Astrocyte (in vitro differentiated cells and primary cell): ENCODE data around the gene IMMP2L. TPM values are rescaled to one million over a fixed set of nuclear protein-coding genes. Genes with fewer than 3 reads are reported as not detected.

Experiments
- DNase-seq: peaks from one replicate; pipeline ENCODE4 v3.0.0-alpha.2; 2010; ENCODE audit warnings: low read depth
- FAIRE-seq: peaks from 2 replicates; lab custom pipeline; 2011; peaks lifted over from hg19 to GRCh38; lab: Jason Lieb, UNC
- H2AFZ ChIP-seq: 2 replicates; pipeline ENCODE4 v1.6.0; 2012; ENCODE audit warnings: low read depth, low read length, inconsistent platforms
- H3K27ac ChIP-seq: 2 replicates; pipeline ENCODE4 v1.5.1; 2011; ENCODE audit warnings: low read depth, low read length, inconsistent platforms
- H3K27me3 ChIP-seq: 2 replicates; pipeline ENCODE4 v1.6.0; 2011; ENCODE audit warnings: low read length, inconsistent platforms; ENCODE audit not compliant: insufficient read depth
- H3K36me3 ChIP-seq: 2 replicates; pipeline ENCODE4 v1.5.1; 2011; ENCODE audit warnings: low read length, inconsistent platforms; ENCODE audit not compliant: insufficient read depth
- H3K4me1 ChIP-seq: 2 replicates; pipeline ENCODE4 v1.5.1; 2011; ENCODE audit warnings: low read length, inconsistent platforms; ENCODE audit not compliant: insufficient read depth
- H3K4me2 ChIP-seq: 2 replicates; pipeline ENCODE4 v1.6.0; 2012; ENCODE audit warnings: low read length, inconsistent platforms
- H3K4me3 ChIP-seq: 2 replicates; pipeline ENCODE4 v1.5.1; 2011; ENCODE audit warnings: low read depth, mild to moderate bottlenecking, low read length, inconsistent platforms; ENCODE audit not compliant: insufficient read depth
- H3K79me2 ChIP-seq: 2 replicates; pipeline ENCODE4 v1.6.0; 2012; ENCODE audit warnings: mild to moderate bottlenecking, low read length, inconsistent platforms; ENCODE audit not compliant: insufficient read depth
- H3K9ac ChIP-seq: 2 replicates; pipeline ENCODE4 v1.6.0; 2012; ENCODE audit warnings: mild to moderate bottlenecking, low read length, inconsistent platforms
- H3K9me3 ChIP-seq: 2 replicates; pipeline ENCODE4 v1.5.1; 2012; ENCODE audit warnings: low read depth, mild to moderate bottlenecking, low read length, inconsistent platforms; ENCODE audit not compliant: insufficient read depth
- H4K20me1 ChIP-seq: 2 replicates; pipeline ENCODE4 v1.6.0; 2012; ENCODE audit warnings: low read length, inconsistent platforms; ENCODE audit not compliant: insufficient read depth
- H3K27ac Mint-ChIP-seq: one replicate; pipeline ENCODE4 v1.8.0; 2021; ENCODE audit warnings: mild to moderate bottlenecking, mixed read lengths; ENCODE audit not compliant: unreplicated experiment
- H3K27me3 Mint-ChIP-seq: one replicate; pipeline ENCODE4 v1.8.0; 2021; ENCODE audit warnings: low read depth, mixed read lengths; ENCODE audit not compliant: unreplicated experiment
- H3K36me3 Mint-ChIP-seq: one replicate; pipeline ENCODE4 v1.8.0; 2021; ENCODE audit warnings: low read depth, mixed read lengths; ENCODE audit not compliant: unreplicated experiment
- H3K4me1 Mint-ChIP-seq: one replicate; pipeline ENCODE4 v1.8.0; 2021; ENCODE audit warnings: low read depth, mixed read lengths; ENCODE audit not compliant: unreplicated experiment
- H3K4me3 Mint-ChIP-seq: one replicate; pipeline ENCODE4 v1.8.0; 2021; ENCODE audit warnings: mild to moderate bottlenecking, moderate library complexity, mixed read lengths; ENCODE audit not compliant: unreplicated experiment
- H3K9me3 Mint-ChIP-seq: one replicate; pipeline ENCODE4 v1.8.0; 2021; ENCODE audit warnings: mild to moderate bottlenecking, mixed read lengths; ENCODE audit not compliant: unreplicated experiment
- CTCF ChIP-seq: IDR thresholded peaks from 2 replicates; pipeline ENCODE4 v1.5.1; 2011; ENCODE audit warnings: low read depth, mild to moderate bottlenecking, inconsistent platforms, low read length, moderate library complexity; ENCODE audit not compliant: insufficient read depth
- EZH2 ChIP-seq: IDR thresholded peaks from 2 replicates; pipeline ENCODE4 v1.6.1; 2012; ENCODE audit warnings: mild to moderate bottlenecking, low read length, inconsistent platforms; ENCODE audit not compliant: insufficient read depth
- total RNA-seq: library from RNA; stranded (reverse); gene quantifications from 2 replicates; pipeline ENCODE4 v1.2.1, GENCODE V29; 2021

Gene IMMP2L
- total RNA-seq, 1 donor from 2014 or later, result 13.8 TPM

- H4K20me1 ChIP-seq, result no peaks in the 10 kb centered on the region
- H3K27ac ChIP-seq, result no peak overlapping the region
- Mint-ChIP-seq H3K4me3 (no peak overlapping the region), H3K27me3 (no peaks in the 10 kb centered on the region), H3K4me1 (peaks cover 13% of the 10 kb centered on the region), H3K36me3 (no peaks in the 10 kb centered on the region), H3K27ac (peak overlapping the region; percentile 11), H3K9me3 (no peaks in the 10 kb centered on the region)
- H2AFZ ChIP-seq, result peak overlapping the region; percentile 8
- no peaks in the 10 kb centered on the region for H3K27me3 ChIP-seq
- no peaks in the 10 kb centered on the region for H3K9me3 ChIP-seq
- H3K9ac ChIP-seq, result peak overlapping the region; percentile 5
- DNase-seq (peak; percentile 82), FAIRE-seq (no peak)
- H3K36me3 ChIP-seq, result no peaks in the 10 kb centered on the region
- H3K4me1 ChIP-seq, result peaks cover 8% of the 10 kb centered on the region
- TF ChIP-seq CTCF, result no peak
- TF ChIP-seq EZH2, result no peak
- H3K4me2 ChIP-seq, result peak overlapping the region; percentile 49
- H3K79me2 ChIP-seq, result no peaks in the 10 kb centered on the region
- H3K4me3 ChIP-seq, result no peak overlapping the region
These were observed 169.1 kb downstream of the IMMP2L start for GRCh38 chr7:111393011-111393754.

GRCh38 chr7:111392294-111392693, 170.0 kb downstream of the IMMP2L start:
- no peak for FAIRE-seq
- no peak for DNase-seq
- no peak for TF ChIP-seq EZH2
- TF ChIP-seq CTCF, result no peak
- Histone ChIP-seq H2AFZ (no peak overlapping the region), H3K36me3 (no peaks in the 10 kb centered on the region), H3K4me1 (peaks cover 8% of the 10 kb centered on the region), H3K4me2 (no peak overlapping the region), H3K27me3 (no peaks in the 10 kb centered on the region), H3K4me3 (no peak overlapping the region), H3K79me2 (no peaks in the 10 kb centered on the region), H3K9ac (no peak overlapping the region), H3K27ac (peak overlapping the region; percentile 23), H3K9me3 (no peaks in the 10 kb centered on the region), H4K20me1 (no peaks in the 10 kb centered on the region)
- H3K36me3 Mint-ChIP-seq, result no peaks in the 10 kb centered on the region
- no peak overlapping the region for H3K27ac Mint-ChIP-seq
- H3K4me1 Mint-ChIP-seq, result peaks cover 13% of the 10 kb centered on the region
- H3K9me3 Mint-ChIP-seq, result no peaks in the 10 kb centered on the region
- H3K4me3 Mint-ChIP-seq, result no peak overlapping the region
- H3K27me3 Mint-ChIP-seq, result no peaks in the 10 kb centered on the region

GRCh38 chr7:111390000-111390399, 172.3 kb downstream of the IMMP2L start:
- H3K4me3 ChIP-seq, result no peak overlapping the region
- no peaks in the 10 kb centered on the region for H3K27me3 ChIP-seq
- no peak overlapping the region for H2AFZ ChIP-seq
- Mint-ChIP-seq H3K27ac (peak overlapping the region; percentile 56), H3K4me3 (no peak overlapping the region), H3K9me3 (no peaks in the 10 kb centered on the region), H3K36me3 (no peaks in the 10 kb centered on the region), H3K4me1 (peaks cover 13% of the 10 kb centered on the region), H3K27me3 (no peaks in the 10 kb centered on the region)
- TF ChIP-seq CTCF (no peak), EZH2 (no peak)
- peaks cover 8% of the 10 kb centered on the region for H3K4me1 ChIP-seq
- H3K27ac ChIP-seq, result no peak overlapping the region
- no peaks in the 10 kb centered on the region for H3K79me2 ChIP-seq
- no peaks in the 10 kb centered on the region for H3K36me3 ChIP-seq
- DNase-seq (no peak), FAIRE-seq (no peak)
- no peaks in the 10 kb centered on the region for H4K20me1 ChIP-seq
- no peak overlapping the region for H3K4me2 ChIP-seq
- H3K9me3 ChIP-seq, result no peaks in the 10 kb centered on the region
- H3K9ac ChIP-seq, result no peak overlapping the region
